CD4-positive, alpha-beta T cell treated with Interleukin-6 for 4 hours (primary cell): ENCODE results near the gene CCNB1IP1.
"Not testable (repeated sequence)": the region's sequence is repeated elsewhere in the genome, so short reads cannot be mapped to it uniquely, and the experiment has no call there.

ENCODE experiments used
- DNase-seq: peaks from one replicate; pipeline ENCODE4 v3.0.0-alpha.2; 2020; ENCODE audit warnings: mixed read lengths

Gene CCNB1IP1

GRCh38 chr14:20331053-20331613, 1.9 kb downstream of the CCNB1IP1 start:
- DNase-seq, result no peak

- DNase-seq, result no peak
Measured at GRCh38 chr14:20329355-20329754, 3.7 kb downstream of the CCNB1IP1 start.

- DNase-seq, result no peak
Measured at GRCh38 chr14:20328705-20329104, 4.4 kb downstream of the CCNB1IP1 start.

GRCh38 chr14:20327005-20327869, 5.8 kb downstream of the CCNB1IP1 start:
- peak; percentile 47 for DNase-seq

GRCh38 chr14:20317720-20318119, 15.4 kb downstream of the CCNB1IP1 start:
- no peak for DNase-seq

GRCh38 chr14:20314026-20314425, 19.1 kb downstream of the CCNB1IP1 start:
- DNase-seq, result no peak

GRCh38 chr14:20306079-20306423, 27.0 kb downstream of the CCNB1IP1 start:
- DNase-seq, result no peak

GRCh38 chr14:20305265-20306078, 27.6 kb downstream of the CCNB1IP1 start, which contains the start of gene TTC5:
TSS of gene TTC5 (minus strand) at chr14:20305951. CDS start at chr14:20305937, 14 bp downstream.
- DNase-seq, result peak; percentile 90

GRCh38 chr14:20302042-20302755, 30.9 kb downstream of the CCNB1IP1 start:
- DNase-seq, result no peak

GRCh38 chr14:20295067-20295466, 38.0 kb downstream of the CCNB1IP1 start:
- no peak for DNase-seq

- no peak for DNase-seq
Measured at GRCh38 chr14:20294636-20295035, 38.4 kb downstream of the CCNB1IP1 start.

- DNase-seq, result not testable (repeated sequence)
Measured at GRCh38 chr14:20281998-20282397, 51.1 kb downstream of the CCNB1IP1 start.

GRCh38 chr14:20280265-20280664, 52.8 kb downstream of the CCNB1IP1 start:
- peak; percentile 6 for DNase-seq

- peak; percentile 37 for DNase-seq
Measured at GRCh38 chr14:20278414-20278813, 54.7 kb downstream of the CCNB1IP1 start.

GRCh38 chr14:20277409-20277808, 55.7 kb downstream of the CCNB1IP1 start:
- no peak for DNase-seq

- DNase-seq, result no peak
Measured at GRCh38 chr14:20274062-20274461, 59.0 kb downstream of the CCNB1IP1 start.

- DNase-seq, result not testable (repeated sequence)
Measured at GRCh38 chr14:20264361-20264760, 68.7 kb downstream of the CCNB1IP1 start.

GRCh38 chr14:20262642-20263128, 70.4 kb downstream of the CCNB1IP1 start:
- DNase-seq, result no peak
